OCI-LY1 (cell line): ENCODE results near the gene CCT7.

Source experiments
- H2AFZ ChIP-seq: fragments of 200-600 bp; sonication (generic), shearing (Covaris generic); 2 replicates; pipeline ENCODE4 v1.6.0; 2014; ENCODE audit warnings: antibody characterized with exemption, mild to moderate bottlenecking, low read length
- H3F3A ChIP-seq: fragments of 200-600 bp; sonication (generic), shearing (Covaris generic); 2 replicates; pipeline ENCODE4 v1.6.0; 2014; ENCODE audit warnings: mild to moderate bottlenecking, antibody characterized with exemption, low read length, moderate library complexity; ENCODE audit not compliant: insufficient read depth
- H3K27ac ChIP-seq: fragments of 200-600 bp; sonication (generic); 2 replicates; pipeline ENCODE4 v1.5.1; 2014; ENCODE audit warnings: low read length, mixed run types, mild to moderate bottlenecking, low read depth; ENCODE audit not compliant: poor library complexity, severe bottlenecking
- H3K27me3 ChIP-seq: fragments of 200-600 bp; sonication (generic); 2 replicates; pipeline ENCODE4 v1.6.0; 2014; ENCODE audit warnings: antibody characterized with exemption, mild to moderate bottlenecking, low read length, moderate library complexity; ENCODE audit not compliant: insufficient read depth
- H3K36me3 ChIP-seq: fragments of 200-600 bp; sonication (generic); 2 replicates; pipeline ENCODE4 v1.6.1; 2014; ENCODE audit warnings: mild to moderate bottlenecking, antibody characterized with exemption, low read length, moderate library complexity, mixed read lengths; ENCODE audit not compliant: insufficient read depth
- H3K4me1 ChIP-seq: fragments of 200-600 bp; sonication (generic); 2 replicates; pipeline ENCODE4 v1.5.1; 2014; ENCODE audit warnings: mild to moderate bottlenecking, low read length, moderate library complexity; ENCODE audit not compliant: insufficient read depth, severe bottlenecking
- H3K4me2 ChIP-seq: fragments of 200-600 bp; sonication (generic), shearing (Covaris generic); 2 replicates; pipeline ENCODE4 v1.6.1; 2014; ENCODE audit warnings: low read length
- H3K4me3 ChIP-seq: fragments of 200-600 bp; sonication (generic); 2 replicates; pipeline ENCODE4 v1.5.1; 2014; ENCODE audit warnings: low read length, low read depth, mild to moderate bottlenecking, mixed read lengths; ENCODE audit not compliant: poor library complexity, severe bottlenecking
- H3K79me2 ChIP-seq: fragments of 200-600 bp; shearing (Covaris generic); 2 replicates; pipeline ENCODE4 v1.6.1; 2016; ENCODE audit warnings: mixed run types, low read length, mixed read lengths; ENCODE audit not compliant: insufficient read depth
- H3K9ac ChIP-seq: fragments of 200-600 bp; sonication (generic), shearing (Covaris generic); 2 replicates; pipeline ENCODE4 v1.6.1; 2014; ENCODE audit warnings: mild to moderate bottlenecking, low read length, mixed read lengths
- H3K9me2 ChIP-seq: fragments of 200-600 bp; sonication (generic), shearing (Covaris generic); 2 replicates; pipeline ENCODE4 v1.6.1; 2014; ENCODE audit warnings: low read depth, mild to moderate bottlenecking, low read length, mixed read lengths
- H3K9me3 ChIP-seq: fragments of 200-600 bp; shearing (Covaris generic); 2 replicates; pipeline ENCODE4 v1.6.1; 2014; ENCODE audit warnings: low read length, mixed read lengths
- H4K20me1 ChIP-seq: fragments of 200-600 bp; sonication (generic), shearing (Covaris generic); 2 replicates; pipeline ENCODE4 v1.6.0; 2016; ENCODE audit warnings: mild to moderate bottlenecking, low read length; ENCODE audit not compliant: insufficient read depth
- CTCF ChIP-seq: fragments of 200-600 bp; sonication (generic), shearing (Covaris generic); IDR thresholded peaks from 2 replicates; pipeline ENCODE4 v1.5.1; 2017; ENCODE audit warnings: mild to moderate bottlenecking, antibody characterized with exemption, low read length, moderate library complexity, mixed read lengths
- EZH2 ChIP-seq: fragments of 200-600 bp; sonication (generic), shearing (Covaris generic); IDR thresholded peaks from 2 replicates; pipeline ENCODE4 v1.8.0; 2017; ENCODE audit warnings: borderline replicate concordance, mixed run types, mild to moderate bottlenecking, antibody characterized with exemption, low read length, moderate library complexity, mixed read lengths

The CCT7 gene

GRCh38 chr2:73265298-73266060 is 31.4 kb downstream of the CCT7 start:
- no peaks in the 10 kb centered on the region for H3F3A ChIP-seq
- no peaks in the 10 kb centered on the region for H3K9me3 ChIP-seq
- H2AFZ ChIP-seq: no peak overlapping the region
- no peaks in the 10 kb centered on the region for H3K9me2 ChIP-seq
- no peak overlapping the region for H3K27ac ChIP-seq
- peaks cover 6% of the 10 kb centered on the region for H3K4me1 ChIP-seq
- H3K4me2 ChIP-seq: no peak overlapping the region
- TF ChIP-seq EZH2: no peak
- no peak for TF ChIP-seq CTCF
- peaks cover 62% of the 10 kb centered on the region for H3K36me3 ChIP-seq
- H3K9ac ChIP-seq: no peak overlapping the region
- no peaks in the 10 kb centered on the region for H3K27me3 ChIP-seq
- H3K79me2 ChIP-seq: no peaks in the 10 kb centered on the region
- H4K20me1 ChIP-seq: no peaks in the 10 kb centered on the region
- no peak overlapping the region for H3K4me3 ChIP-seq

GRCh38 chr2:73266061-73266901 is 32.2 kb downstream of the CCT7 start:
- H3K9ac ChIP-seq: no peak overlapping the region

GRCh38 chr2:73267008-73267407 is 32.9 kb downstream of the CCT7 start:
- no peaks in the 10 kb centered on the region for H3F3A ChIP-seq
- no peak overlapping the region for H3K4me2 ChIP-seq
- H3K9ac ChIP-seq: no peak overlapping the region
- H3K9me2 ChIP-seq: no peaks in the 10 kb centered on the region
- H3K27me3 ChIP-seq: no peaks in the 10 kb centered on the region
- H3K4me3 ChIP-seq: no peak overlapping the region
- H3K27ac ChIP-seq: no peak overlapping the region
- no peaks in the 10 kb centered on the region for H4K20me1 ChIP-seq
- peaks cover 52% of the 10 kb centered on the region for H3K36me3 ChIP-seq
- H3K79me2 ChIP-seq: no peaks in the 10 kb centered on the region
- H2AFZ ChIP-seq: no peak overlapping the region
- peaks cover 6% of the 10 kb centered on the region for H3K4me1 ChIP-seq
- TF ChIP-seq EZH2: no peak
- TF ChIP-seq CTCF: no peak
- no peaks in the 10 kb centered on the region for H3K9me3 ChIP-seq

More at GRCh38 chr2:73266061-73266901, 32.2 kb downstream of the CCT7 start:
- no peaks in the 10 kb centered on the region for H3K79me2 ChIP-seq
- H3K36me3 ChIP-seq: peaks cover 57% of the 10 kb centered on the region
- peaks cover 6% of the 10 kb centered on the region for H3K4me1 ChIP-seq
- TF ChIP-seq EZH2 (no peak), CTCF (no peak)
- H3K4me2 ChIP-seq: no peak overlapping the region
- no peak overlapping the region for H2AFZ ChIP-seq
- H3K9me2 ChIP-seq: no peaks in the 10 kb centered on the region
- no peak overlapping the region for H3K4me3 ChIP-seq
- no peaks in the 10 kb centered on the region for H4K20me1 ChIP-seq
- no peaks in the 10 kb centered on the region for H3F3A ChIP-seq
- no peaks in the 10 kb centered on the region for H3K9me3 ChIP-seq
- no peaks in the 10 kb centered on the region for H3K27me3 ChIP-seq
- no peak overlapping the region for H3K27ac ChIP-seq
